Nephron (organoid): Measurements from ENCODE around the gene FTO.
A peak's percentile ranks its signal among the peaks of the same experiment; 100 is the strongest.

ENCODE experiments used
- H3K27ac Mint-ChIP-seq, 3 experiments: 2 replicates each; pipeline ENCODE4 v1.8.0; 2020; ENCODE audit warnings: mixed read lengths in 3 of 3, mild to moderate bottlenecking in 2 of 3, moderate library complexity in 1 of 3
- H3K27me3 Mint-ChIP-seq: 2 replicates; pipeline ENCODE4 v1.8.0; 2021; ENCODE audit warnings: low read depth, mild to moderate bottlenecking, moderate library complexity, mixed read lengths
- H3K36me3 Mint-ChIP-seq: 2 replicates; pipeline ENCODE4 v1.8.0; 2020; ENCODE audit warnings: low read depth, mixed read lengths
- H3K4me1 Mint-ChIP-seq: 2 replicates; pipeline ENCODE4 v1.8.0; 2020; ENCODE audit warnings: mixed read lengths
- H3K4me3 Mint-ChIP-seq, 3 experiments: 2 replicates each; pipeline ENCODE4 v1.8.0; 2020; ENCODE audit warnings: mild to moderate bottlenecking in 3 of 3, mixed read lengths in 3 of 3, moderate library complexity in 2 of 3
- H3K9me3 Mint-ChIP-seq: 2 replicates; pipeline ENCODE4 v1.8.0; 2020; ENCODE audit warnings: mixed read lengths
- CTCF ChIP-seq, 3 experiments: fragments of 200-600 bp; sonication (generic); IDR thresholded peaks; one replicate each; pipeline ENCODE4 v1.5.0; 2021; ENCODE audit warnings: antibody characterized with exemption in 3 of 3; ENCODE audit not compliant: unreplicated experiment in 3 of 3

Gene FTO

GRCh38 chr16:54076006-54076504, 372.1 kb downstream of the FTO start:
- Mint-ChIP-seq H3K4me3 (no peak overlapping the region), H3K36me3 (no peaks in the 10 kb centered on the region), H3K27me3 (no peaks in the 10 kb centered on the region), H3K4me1 (peaks cover 4% of the 10 kb centered on the region), H3K9me3 (peaks cover 2% of the 10 kb centered on the region), H3K27ac (no peak overlapping the region)
- TF ChIP-seq CTCF (IDR thresholded peaks at IDR 0.05; ENCODE audit: unreplicated experiment in 3 of 3), result no peak

- peaks cover 2% of the 10 kb centered on the region for H3K9me3 Mint-ChIP-seq
Observed at GRCh38 chr16:54077050-54077821, 373.3 kb downstream of the FTO start.

GRCh38 chr16:54080524-54081008, 376.6 kb downstream of the FTO start:
- H3K4me3 Mint-ChIP-seq, result no peak overlapping the region
- TF ChIP-seq CTCF (IDR thresholded peaks at IDR 0.05; ENCODE audit: unreplicated experiment in 3 of 3), result no peak
- no peaks in the 10 kb centered on the region for H3K4me1 Mint-ChIP-seq
- H3K27me3 Mint-ChIP-seq, result no peaks in the 10 kb centered on the region
- no peaks in the 10 kb centered on the region for H3K36me3 Mint-ChIP-seq
- H3K9me3 Mint-ChIP-seq, result no peaks in the 10 kb centered on the region
- peak overlapping the region in 1 of 3 experiments; percentile 25 for H3K27ac Mint-ChIP-seq

More at GRCh38 chr16:54077050-54077821, 373.3 kb downstream of the FTO start:
- H3K4me3 Mint-ChIP-seq, result no peak overlapping the region
- peaks cover 1% of the 10 kb centered on the region for H3K4me1 Mint-ChIP-seq
- no peaks in the 10 kb centered on the region for H3K27me3 Mint-ChIP-seq
- H3K36me3 Mint-ChIP-seq, result no peaks in the 10 kb centered on the region
- no peak for TF ChIP-seq CTCF (IDR thresholded peaks at IDR 0.05; ENCODE audit: unreplicated experiment in 3 of 3)
- H3K27ac Mint-ChIP-seq, result no peak overlapping the region

GRCh38 chr16:54086791-54087190, 382.8 kb downstream of the FTO start:
- no peak for TF ChIP-seq CTCF (IDR thresholded peaks at IDR 0.05; ENCODE audit: unreplicated experiment in 3 of 3)
- Mint-ChIP-seq H3K9me3 (peaks cover 6% of the 10 kb centered on the region), H3K27ac (no peak overlapping the region), H3K36me3 (peaks cover 15% of the 10 kb centered on the region), H3K4me1 (no peaks in the 10 kb centered on the region), H3K4me3 (no peak overlapping the region), H3K27me3 (no peaks in the 10 kb centered on the region)

GRCh38 chr16:54090602-54091001, 386.6 kb downstream of the FTO start:
- Mint-ChIP-seq H3K4me3 (no peak overlapping the region), H3K27me3 (no peaks in the 10 kb centered on the region), H3K4me1 (no peaks in the 10 kb centered on the region), H3K9me3 (peaks cover 6% of the 10 kb centered on the region), H3K36me3 (peaks cover 23% of the 10 kb centered on the region), H3K27ac (no peak overlapping the region)
- TF ChIP-seq CTCF (IDR thresholded peaks at IDR 0.05; ENCODE audit: unreplicated experiment in 3 of 3), result no peak

GRCh38 chr16:54093281-54093680, 389.3 kb downstream of the FTO start:
- TF ChIP-seq CTCF (IDR thresholded peaks at IDR 0.05; ENCODE audit: unreplicated experiment in 3 of 3), result no peak
- H3K9me3 Mint-ChIP-seq, result peaks cover 6% of the 10 kb centered on the region
- H3K4me1 Mint-ChIP-seq, result no peaks in the 10 kb centered on the region
- no peaks in the 10 kb centered on the region for H3K27me3 Mint-ChIP-seq
- H3K36me3 Mint-ChIP-seq, result peaks cover 32% of the 10 kb centered on the region
- H3K4me3 Mint-ChIP-seq, result no peak overlapping the region
- no peak overlapping the region for H3K27ac Mint-ChIP-seq
